Activated naive CD8-positive, alpha-beta T cell treated with anti-CD3 and anti-CD28 coated beads, Interleukin-2, amount 50 U/mL, for 16 hours (primary cell): ENCODE measurements around the gene TSPOAP1.

Experiments used
- DNase-seq: peaks from one replicate; pipeline ENCODE4 v3.0.0-alpha.2; 2020; ENCODE audit warnings: low read depth, low spot score

TSPOAP1 gene

DNA sequence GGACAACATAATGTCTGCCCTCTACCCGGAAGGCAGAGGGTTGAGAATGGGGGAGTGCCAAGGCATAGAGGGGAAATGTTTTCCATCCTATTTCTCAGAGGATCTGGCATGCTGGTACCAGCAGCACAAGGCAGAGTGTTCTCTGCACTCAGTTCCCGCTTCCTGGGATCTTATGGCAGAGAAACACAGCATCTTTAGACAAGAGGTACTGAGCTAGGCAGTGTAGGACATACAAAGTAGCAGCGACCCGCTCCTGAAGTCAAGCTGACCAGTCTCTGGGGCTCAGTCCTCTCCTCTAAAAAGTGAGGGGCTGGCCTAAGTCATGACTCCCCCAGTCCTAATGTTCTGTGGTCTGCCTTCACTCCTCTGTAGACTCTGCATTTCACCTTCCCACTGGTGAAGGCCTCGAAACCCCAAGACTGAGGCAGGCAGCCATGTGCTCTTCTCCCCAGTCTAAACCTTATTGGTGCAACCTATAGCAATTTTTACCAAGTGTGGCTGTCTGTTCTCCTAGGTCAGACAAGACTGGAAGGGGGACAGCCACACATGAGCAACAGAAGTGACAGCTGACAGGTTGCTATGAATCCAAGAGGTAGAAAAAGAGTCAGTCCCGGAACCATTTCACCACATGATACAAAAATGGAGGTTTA lies 11.3 kb upstream of the TSPOAP1 start:
- DNase-seq, result no peak

DNA sequence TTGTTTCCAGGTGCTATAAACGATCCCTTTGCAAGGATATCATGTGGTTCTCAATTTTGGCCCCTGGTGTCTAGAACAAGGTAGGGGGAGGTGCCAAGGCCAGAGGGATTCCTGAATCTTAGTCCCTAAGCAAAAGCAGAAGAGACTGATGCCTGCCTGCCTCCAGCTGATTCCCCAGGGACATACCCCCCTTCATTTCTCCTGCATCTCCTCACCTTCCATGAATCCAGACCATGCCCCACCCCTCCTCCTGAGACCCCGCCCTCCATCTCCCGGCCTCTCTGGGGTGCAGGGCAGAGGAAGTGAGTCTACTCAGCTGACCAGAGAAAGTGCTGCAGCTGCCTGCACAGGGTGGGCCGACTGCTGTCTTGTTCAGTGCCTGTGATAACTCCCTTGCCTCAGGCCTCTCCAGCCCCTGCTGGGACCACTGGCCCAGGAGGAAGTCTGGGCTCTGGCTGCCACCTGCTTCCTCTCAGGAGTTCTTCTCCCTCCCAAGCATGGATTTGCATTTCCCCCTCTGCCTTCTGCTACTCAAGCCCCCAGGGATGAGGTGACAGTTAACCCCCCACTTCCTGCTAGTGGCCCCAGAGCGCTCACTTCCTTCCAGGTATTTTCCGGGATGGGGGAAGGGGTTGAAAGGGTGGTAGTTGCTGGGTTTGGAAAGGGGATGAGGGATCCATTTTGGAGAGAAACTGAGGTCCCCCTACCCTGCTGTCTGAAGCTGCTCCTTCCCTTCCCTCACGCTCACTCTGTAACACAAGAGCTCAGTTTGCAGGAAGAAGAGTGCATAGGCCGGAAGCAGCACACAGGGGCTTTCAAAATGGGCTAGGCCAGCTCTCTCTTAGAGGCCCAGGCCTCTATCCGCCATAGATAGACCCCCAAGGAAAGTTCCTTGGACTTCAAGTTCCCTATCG lies 10.5 kb upstream of the TSPOAP1 start:
- no peak for DNase-seq

DNA sequence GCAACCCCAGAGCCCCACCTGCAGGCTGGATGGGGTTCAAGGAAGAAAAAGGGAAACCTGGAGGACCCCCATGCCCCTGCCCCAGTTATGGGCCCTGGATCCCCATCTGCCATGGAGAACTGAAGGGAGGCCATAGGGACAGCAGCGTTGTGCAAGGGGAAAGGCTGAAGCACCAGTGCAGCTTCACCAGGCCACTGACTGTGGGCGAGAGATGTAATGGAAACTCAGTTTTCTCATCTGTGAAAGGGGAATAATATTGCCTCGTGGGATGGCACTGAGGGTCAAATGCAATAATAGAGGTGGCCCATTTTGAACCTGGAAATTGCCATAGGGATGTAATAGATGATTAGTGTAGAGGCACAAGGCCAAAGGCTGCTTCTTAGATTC lies 9.9 kb upstream of the TSPOAP1 start:
- no peak for DNase-seq

GRCh38 chr17:58337600-58338453 lies 9.2 kb upstream of the TSPOAP1 start:
- DNase-seq, result peak; percentile 87

DNA sequence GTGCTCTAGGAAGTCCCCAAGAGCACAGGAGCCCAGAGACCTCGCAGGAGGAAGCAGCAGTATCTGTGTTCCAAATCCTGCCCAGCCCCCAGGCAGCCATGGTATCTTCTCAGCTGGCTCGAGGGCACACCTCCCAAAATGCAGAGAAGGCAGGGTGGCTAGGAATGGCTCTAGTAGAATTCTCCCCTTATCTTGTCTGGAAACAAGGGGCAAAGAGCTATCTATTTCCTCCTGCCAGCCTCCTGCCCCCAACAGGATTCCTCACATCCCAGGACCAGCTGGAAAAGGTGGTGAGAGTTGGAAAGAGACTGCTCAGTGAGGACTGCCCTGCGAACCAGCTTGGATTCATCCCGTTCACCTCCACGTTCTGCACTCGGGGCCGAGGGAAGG lies 8.6 kb upstream of the TSPOAP1 start:
- no peak for DNase-seq

DNA sequence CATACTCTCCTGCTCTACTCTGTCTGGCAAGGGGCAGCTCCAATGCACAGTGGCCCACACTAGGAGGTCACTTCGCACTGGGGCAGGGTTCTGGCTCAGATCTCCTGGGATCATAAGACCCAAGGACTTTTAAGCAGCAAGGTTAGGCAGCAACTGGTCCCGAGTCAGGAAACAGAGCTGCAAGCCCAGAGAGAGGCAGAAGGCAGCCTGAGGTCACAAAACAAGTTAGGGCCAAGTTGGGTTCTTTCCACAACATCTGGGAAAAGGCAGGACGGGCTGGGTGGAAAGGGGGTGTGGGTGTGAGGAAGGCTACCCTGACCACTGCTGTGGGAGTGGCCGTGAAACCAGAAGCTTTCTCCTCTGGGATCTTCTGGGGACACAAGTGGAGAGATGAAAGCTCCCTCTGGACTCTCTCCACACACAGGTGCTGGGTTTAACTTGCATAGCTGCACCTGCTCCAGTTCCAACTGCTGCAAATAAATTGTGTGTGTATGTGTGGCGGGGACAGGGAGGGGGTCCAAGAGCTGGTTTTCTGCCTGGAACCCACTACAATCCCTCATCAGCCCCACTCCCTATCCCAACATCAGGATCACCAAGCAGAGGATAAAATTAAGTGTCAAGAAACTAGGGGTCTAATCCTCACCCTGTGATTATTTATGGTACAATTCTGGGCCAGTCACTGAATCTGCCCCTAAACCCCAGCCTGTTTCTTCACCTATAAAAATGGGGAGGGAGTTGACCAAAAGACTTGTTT lies 8.0 kb upstream of the TSPOAP1 start:
- no peak for DNase-seq

GRCh38 chr17:58335779-58336455 lies 7.3 kb upstream of the TSPOAP1 start:
- DNase-seq, result no peak

GRCh38 chr17:58335061-58335731 lies 6.6 kb upstream of the TSPOAP1 start:
- DNase-seq, result no peak

DNA sequence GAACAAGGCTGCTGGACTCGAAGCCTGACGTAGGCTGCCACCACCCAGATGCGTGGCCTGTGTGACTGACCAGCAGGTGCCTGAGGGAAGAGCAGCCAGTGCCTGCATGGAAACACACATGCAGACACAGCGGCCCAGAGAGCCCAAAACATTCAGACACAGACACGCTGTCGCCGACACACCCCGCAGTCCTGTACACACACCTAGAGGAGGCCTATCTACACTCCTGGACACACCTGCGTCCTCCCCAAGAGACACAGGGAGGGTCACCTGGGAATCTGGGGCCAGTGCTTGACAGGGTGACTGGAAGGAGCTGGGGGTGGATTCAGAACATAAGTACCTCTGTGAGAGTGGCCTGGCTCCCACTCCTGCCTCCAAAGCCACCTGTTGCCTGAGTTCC lies 6.1 kb upstream of the TSPOAP1 start:
- no peak for DNase-seq

DNA sequence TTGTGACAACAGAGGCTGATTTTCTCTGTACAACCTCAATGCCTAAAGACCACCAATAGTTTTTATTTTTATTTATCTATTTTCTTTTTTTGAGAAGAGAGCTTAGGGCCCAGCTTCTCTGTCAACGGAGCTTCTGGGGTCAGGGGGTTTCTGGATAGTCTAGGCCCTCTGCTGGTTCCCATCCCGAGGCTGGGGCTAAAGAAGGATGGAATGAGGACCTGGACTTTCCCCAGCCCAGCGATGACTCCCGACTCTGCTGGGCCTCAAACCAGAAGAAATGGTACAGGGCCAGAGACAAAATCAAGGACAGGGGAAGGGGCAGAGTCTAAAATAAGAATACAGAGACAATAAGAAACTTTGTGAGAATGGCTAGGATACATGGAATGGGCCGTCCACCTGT lies 5.7 kb upstream of the TSPOAP1 start:
- no peak for DNase-seq

DNA sequence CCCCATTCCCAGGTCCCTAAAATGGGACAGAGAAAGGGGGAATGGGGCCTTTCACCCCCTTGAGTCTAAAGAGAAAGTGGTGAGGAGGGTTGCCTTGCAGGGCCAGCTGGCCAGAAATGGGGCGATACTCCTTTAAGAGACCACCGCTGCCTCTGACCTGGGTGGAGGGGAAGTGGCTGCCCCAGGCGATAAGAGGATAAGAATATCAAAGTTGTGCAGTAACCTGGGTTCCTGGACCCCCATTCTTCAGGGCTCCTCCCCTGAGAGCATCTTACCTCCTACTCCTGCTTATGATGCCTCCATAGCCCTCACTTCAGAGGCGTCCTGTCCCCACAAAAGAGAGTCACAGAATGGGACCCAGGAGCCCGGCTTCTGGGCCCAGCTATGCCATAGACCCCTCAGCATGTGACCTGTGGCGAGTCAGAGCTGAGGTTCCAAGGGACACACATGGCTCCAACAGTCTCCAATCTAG lies 5.2 kb upstream of the TSPOAP1 start:
- no peak for DNase-seq

- no peak for DNase-seq
Observed at GRCh38 chr17:58332778-58333735, 4.5 kb upstream of the TSPOAP1 start.

DNA sequence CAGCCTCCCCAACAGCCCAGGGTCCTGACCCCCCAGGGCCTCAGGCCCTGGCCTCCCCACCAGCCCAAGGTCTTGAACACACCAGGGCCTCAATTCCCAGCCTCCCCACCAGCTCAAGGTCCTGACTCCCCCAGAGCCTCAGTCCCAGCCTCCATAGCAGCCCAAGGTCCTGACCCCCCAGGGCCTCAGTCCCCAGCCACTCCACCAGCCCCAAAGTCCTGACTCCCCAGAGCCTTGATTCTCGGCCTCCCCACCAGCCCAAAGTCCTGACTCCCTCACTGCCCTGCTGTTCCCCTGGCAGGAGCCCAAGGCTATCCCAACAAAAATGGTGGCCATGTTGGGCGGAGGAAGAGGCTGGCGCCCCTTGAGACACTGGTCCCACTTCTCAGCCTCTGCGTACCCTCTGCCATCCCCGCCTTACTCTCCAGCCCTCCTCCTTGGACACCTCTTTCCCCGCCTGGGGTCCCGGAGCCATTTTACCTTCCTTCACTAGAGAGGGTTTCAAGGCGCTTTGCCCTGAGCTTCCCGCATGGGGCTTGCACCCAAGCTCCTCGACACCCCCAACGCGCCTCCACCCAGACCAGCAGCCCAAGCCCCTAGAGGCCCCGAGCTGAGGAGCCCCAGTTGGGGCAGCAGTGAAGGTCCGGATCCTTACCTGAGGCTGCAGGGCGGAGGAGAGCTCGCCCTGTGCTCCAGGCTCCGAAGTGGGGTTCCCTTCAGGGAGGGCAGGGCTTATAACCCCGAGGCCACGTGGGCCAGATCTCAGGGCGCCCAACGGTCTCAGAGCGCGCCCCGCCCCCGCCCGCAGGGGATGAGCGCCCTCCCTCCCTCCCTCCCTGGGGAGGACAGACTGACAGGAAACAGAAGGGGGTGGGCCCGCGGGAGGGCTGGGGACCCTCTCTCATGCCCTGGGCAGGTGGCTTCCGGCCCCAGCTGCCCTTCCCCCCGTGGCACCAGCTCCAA lies 3.5 kb upstream of the TSPOAP1 start:
- peak; percentile 87 for DNase-seq

DNA sequence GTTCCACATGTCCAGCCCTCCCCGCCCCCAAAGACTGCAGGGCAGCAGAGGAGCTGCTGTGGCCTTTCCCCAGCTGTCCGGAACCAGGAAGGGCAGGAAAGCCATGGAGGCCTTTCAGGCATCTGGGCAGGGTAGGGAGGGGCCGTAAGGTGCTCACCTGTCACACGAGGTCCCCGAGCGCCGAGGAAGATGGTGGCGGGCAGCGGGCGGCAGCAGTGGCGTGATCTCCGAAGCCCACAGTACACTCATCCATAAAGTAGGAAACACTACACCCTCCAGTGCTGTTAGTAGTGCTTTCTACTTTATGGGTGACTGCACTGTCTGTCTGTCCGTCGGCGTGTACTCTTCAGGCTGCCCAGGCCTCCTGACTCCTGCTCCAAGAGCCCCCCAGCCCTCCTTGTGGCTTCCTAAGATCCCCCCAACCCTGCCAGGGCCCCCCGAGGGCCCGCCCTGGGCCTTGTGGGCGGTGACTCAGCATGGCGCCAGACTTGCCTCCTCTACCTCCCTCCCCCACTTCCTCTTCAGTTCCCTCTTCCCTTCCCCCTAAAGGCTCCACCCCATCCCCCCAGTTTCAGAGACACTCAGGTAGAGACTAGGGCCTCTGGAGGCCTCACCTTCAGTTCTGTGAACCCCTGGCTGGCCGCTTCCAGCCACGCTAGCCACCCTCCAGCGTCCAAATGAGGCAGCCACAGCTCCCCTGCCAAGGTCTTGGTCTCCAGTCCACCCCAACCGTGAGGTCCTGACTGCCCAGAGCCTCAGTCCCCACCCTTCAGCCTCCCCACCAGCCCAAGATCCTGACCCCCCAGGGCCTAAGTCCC lies 2.6 kb upstream of the TSPOAP1 start:
- peak; percentile 76 for DNase-seq

- no peak for DNase-seq
Observed at GRCh38 chr17:58330538-58330996, 2.0 kb upstream of the TSPOAP1 start.

- DNase-seq, result no peak
Observed at GRCh38 chr17:58329810-58330537, 1.4 kb upstream of the TSPOAP1 start.
